Upper lobe of right lung (tissue), 1 donor: ENCODE data around the gene DCUN1D3. TPM values are rescaled to one million over a fixed set of nuclear protein-coding genes. Genes with fewer than 3 reads are reported as not detected.

Experiments used
- ATAC-seq: fragments of 200-7000 bp; cut with Tn5 transposase; one replicate; pipeline ENCODE4 v1.9.1; 2020; ENCODE audit warnings: mild to moderate bottlenecking, moderate library complexity
- DNase-seq: peaks from one replicate; pipeline ENCODE4 v3.0.0-alpha.2; 2020
- H3K27ac ChIP-seq: fragments of 200-600 bp; one replicate; pipeline ENCODE4 v1.8.0; 2022
- H3K27me3 ChIP-seq: fragments of 200-600 bp; one replicate; pipeline ENCODE4 v1.8.0; 2022; ENCODE audit warnings: mild to moderate bottlenecking
- H3K36me3 ChIP-seq: fragments of 200-600 bp; one replicate; pipeline ENCODE4 v1.8.0; 2022
- H3K4me1 ChIP-seq: fragments of 200-600 bp; one replicate; pipeline ENCODE4 v1.8.0; 2022
- H3K4me3 ChIP-seq: fragments of 200-600 bp; one replicate; pipeline ENCODE4 v1.8.0; 2022; ENCODE audit warnings: mild to moderate bottlenecking
- H3K9me3 ChIP-seq: fragments of 200-600 bp; one replicate; pipeline ENCODE4 v1.8.0; 2022
- intact Hi-C: fragments of 100-400 bp; cut with DNase I; formaldehyde crosslinking; loops from one replicate; pipeline ENCODE4 v1.11.0; 2022
- total RNA-seq: library from RNA; stranded (reverse); fragmentation: NEBNext Ultra II Directional; extraction: Animal tissue kit (Norgen Biotek cat#: 25700); gene quantifications from one replicate; pipeline ENCODE4 v1.2.1, GENCODE V29; 2021
- TF ChIP-seq, protein P1 (sequence below): fragments of 200-600 bp; IDR thresholded peaks from one replicate; pipeline ENCODE4 v1.8.0; 2022; ENCODE audit warnings: antibody characterized with exemption
- donor health status: DM: no; HTN: yes; CAD: no; lungs with severe emphysema.

DCUN1D3 gene
- total RNA-seq, 1 donor from 2014 or later, result 28.7 TPM

DNA sequence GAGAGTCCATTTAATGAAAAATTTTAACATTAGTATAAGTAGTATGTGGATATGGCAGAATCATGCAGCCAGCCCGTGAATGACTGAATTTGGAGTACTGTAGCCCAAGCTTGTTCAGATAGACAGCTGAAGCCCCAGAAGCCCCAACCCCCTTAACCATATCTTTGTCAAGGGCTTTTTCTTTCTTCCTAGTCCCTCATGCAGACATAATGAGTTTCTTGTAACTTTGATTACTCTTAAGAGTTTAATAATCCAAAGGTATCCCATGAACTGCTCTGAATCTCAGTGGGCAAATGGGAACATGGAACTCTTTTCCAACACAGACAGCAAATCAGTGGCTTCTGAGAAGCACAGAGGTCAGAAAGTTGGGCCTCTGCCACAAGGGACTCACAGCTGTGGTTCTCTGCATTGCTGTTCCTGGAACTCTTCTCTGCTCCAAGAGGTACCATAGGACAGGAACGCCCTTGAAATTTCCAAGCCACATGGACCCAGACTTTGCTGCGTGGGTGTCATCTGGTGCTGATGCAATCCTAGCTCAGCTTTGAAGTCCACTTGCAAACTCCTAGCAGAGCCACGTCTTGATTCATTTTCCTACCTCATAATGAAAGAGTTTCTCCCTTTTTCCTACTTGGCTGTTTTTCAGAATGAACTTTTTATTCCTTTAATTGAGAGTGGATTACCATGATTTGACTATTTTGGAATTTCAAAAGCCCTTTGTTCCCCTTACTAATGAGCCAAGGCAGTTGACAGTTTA lies 18.5 kb upstream of the DCUN1D3 start:
- TF ChIP-seq, protein P1, sequence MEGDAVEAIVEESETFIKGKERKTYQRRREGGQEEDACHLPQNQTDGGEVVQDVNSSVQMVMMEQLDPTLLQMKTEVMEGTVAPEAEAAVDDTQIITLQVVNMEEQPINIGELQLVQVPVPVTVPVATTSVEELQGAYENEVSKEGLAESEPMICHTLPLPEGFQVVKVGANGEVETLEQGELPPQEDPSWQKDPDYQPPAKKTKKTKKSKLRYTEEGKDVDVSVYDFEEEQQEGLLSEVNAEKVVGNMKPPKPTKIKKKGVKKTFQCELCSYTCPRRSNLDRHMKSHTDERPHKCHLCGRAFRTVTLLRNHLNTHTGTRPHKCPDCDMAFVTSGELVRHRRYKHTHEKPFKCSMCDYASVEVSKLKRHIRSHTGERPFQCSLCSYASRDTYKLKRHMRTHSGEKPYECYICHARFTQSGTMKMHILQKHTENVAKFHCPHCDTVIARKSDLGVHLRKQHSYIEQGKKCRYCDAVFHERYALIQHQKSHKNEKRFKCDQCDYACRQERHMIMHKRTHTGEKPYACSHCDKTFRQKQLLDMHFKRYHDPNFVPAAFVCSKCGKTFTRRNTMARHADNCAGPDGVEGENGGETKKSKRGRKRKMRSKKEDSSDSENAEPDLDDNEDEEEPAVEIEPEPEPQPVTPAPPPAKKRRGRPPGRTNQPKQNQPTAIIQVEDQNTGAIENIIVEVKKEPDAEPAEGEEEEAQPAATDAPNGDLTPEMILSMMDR, result no peak
- Histone ChIP-seq H3K4me1 (peaks cover 16% of the 10 kb centered on the region), H3K27ac (no peak overlapping the region), H3K36me3 (no peaks in the 10 kb centered on the region), H3K27me3 (no peaks in the 10 kb centered on the region), H3K9me3 (no peaks in the 10 kb centered on the region), H3K4me3 (no peak overlapping the region)
- DNase-seq, result peak; percentile 69
- intact Hi-C loops, result no loop called here
- peak; percentile 89 for ATAC-seq

DNA sequence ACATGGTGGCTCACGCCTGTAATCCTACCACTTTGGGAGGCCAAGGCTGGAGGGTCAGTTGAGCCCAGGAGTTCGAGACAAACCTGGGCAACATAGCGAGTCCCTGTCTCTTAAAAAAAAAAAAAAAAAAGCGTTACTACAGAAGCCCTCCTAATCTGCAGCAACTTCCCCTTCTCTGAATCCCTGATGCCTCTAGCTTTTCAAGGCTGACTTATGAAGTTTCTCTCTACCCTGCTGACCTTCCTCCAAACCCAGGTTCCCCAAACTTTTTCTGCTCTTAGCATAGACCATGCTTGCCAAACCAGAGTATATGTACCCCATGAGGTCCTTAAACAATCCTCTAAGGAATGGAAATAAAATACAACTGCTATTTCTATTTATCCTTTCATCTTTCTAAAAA lies 16.8 kb upstream of the DCUN1D3 start:
- intact Hi-C loops, result no loop called here
- TF ChIP-seq, protein P1, result no peak
- Histone ChIP-seq H3K9me3 (no peaks in the 10 kb centered on the region), H3K27me3 (no peaks in the 10 kb centered on the region), H3K36me3 (no peaks in the 10 kb centered on the region), H3K27ac (no peak overlapping the region), H3K4me1 (peaks cover 27% of the 10 kb centered on the region), H3K4me3 (no peak overlapping the region)
- ATAC-seq, result peak; percentile 40
- DNase-seq, result no peak

DNA sequence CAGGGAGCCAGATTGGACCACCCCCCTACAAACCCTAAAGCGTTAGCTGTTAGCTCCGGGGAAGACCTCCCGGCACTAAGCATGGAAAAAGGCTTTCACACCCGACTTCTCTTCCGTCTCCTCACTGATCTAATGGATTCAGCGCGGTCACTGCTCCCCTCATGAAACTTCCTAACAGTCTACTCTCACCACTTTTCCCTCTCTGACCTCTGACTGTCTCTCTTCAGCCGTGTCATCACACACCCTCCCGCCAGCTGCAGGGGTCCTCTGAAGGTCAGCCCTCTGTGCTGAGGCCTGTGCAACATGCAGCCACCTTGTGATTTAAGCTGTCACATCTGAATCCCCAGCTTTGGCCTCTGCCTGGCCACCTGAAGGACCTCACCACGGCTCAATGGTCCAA lies 16.1 kb upstream of the DCUN1D3 start:
- DNase-seq (no peak), ATAC-seq (no peak)
- H3K4me3 ChIP-seq, result no peak overlapping the region
- TF ChIP-seq, protein P1, result no peak
- H3K27me3 ChIP-seq, result no peaks in the 10 kb centered on the region
- intact Hi-C loops, result no loop called here
- no peak overlapping the region for H3K27ac ChIP-seq
- no peaks in the 10 kb centered on the region for H3K36me3 ChIP-seq
- H3K4me1 ChIP-seq, result peaks cover 34% of the 10 kb centered on the region
- H3K9me3 ChIP-seq, result no peaks in the 10 kb centered on the region

DNA sequence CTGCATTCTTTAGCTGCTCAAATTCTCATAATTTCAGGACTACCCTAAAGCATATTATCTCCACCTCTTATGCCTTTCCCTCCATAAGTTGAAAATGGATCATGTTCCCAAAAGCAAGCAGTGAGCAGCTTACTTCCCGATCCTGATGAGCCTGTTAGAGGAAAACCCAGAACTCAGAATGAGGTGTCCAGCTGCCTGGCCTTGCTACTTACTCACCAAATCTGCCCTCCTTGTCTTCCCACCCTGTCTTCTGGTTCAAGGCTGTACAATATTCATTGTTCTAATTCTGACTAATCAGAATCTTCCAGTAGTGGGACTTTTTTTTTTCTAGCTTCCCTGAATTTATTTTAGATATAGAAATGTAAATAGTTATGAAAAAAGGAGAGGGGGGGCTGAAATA lies 11.2 kb upstream of the DCUN1D3 start:
- peaks cover 48% of the 10 kb centered on the region for H3K4me1 ChIP-seq

DNA sequence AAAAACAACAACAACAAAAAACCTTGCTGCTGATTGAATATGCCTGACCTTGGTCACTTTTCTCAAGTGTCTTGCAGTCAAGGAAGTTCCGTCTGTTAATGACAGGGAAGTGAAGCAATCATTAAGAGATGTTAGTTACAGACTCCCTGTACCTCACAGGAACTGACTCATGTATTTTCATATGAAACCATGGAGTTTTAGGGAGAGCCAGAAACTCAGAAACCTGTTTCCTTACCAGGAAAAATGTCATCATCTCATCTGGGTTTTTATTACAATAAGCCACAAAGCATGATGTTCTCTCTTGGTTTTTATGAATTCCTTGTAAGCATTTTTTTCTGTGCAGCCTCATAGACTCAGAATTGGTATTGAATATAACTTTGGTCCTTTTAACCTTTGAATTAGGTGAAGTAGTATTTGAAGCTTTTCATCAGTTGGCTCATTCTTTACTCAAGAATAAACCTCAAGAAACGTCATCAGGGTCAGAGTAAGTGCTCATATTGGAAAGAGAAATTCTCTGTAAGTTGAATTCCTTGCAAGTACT lies 10.7 kb upstream of the DCUN1D3 start:
- intact Hi-C loops, result no loop called here
- ATAC-seq (peak; percentile 88), DNase-seq (no peak)
- Histone ChIP-seq H3K4me1 (peaks cover 53% of the 10 kb centered on the region), H3K4me3 (no peak overlapping the region), H3K27ac (peak overlapping the region; percentile 74), H3K9me3 (no peaks in the 10 kb centered on the region), H3K36me3 (no peaks in the 10 kb centered on the region), H3K27me3 (no peaks in the 10 kb centered on the region)
- TF ChIP-seq, protein P1, result no peak

More for the DNA sequence above, 11.2 kb upstream of the DCUN1D3 start:
- H3K27me3 ChIP-seq, result no peaks in the 10 kb centered on the region
- DNase-seq (no peak), ATAC-seq (no peak)
- no peaks in the 10 kb centered on the region for H3K36me3 ChIP-seq
- H3K27ac ChIP-seq, result peak overlapping the region; percentile 74
- no peak overlapping the region for H3K4me3 ChIP-seq
- TF ChIP-seq, protein P1, result no peak
- H3K9me3 ChIP-seq, result no peaks in the 10 kb centered on the region
- intact Hi-C loops, result no loop called here
